WERI-Rb-1 (cell line): Measurements from ENCODE around the gene DUSP3.

ENCODE experiments used
- DNase-seq: peaks from one replicate; pipeline ENCODE4 v3.0.0-alpha.2; 2020
- H3K27ac ChIP-seq: fragments of 250-450 bp; sonication (Bioruptor Pico); 2 replicates; pipeline ENCODE4 v1.5.1; 2020; ENCODE audit warnings: mild to moderate bottlenecking, moderate library complexity
- H3K27me3 ChIP-seq: fragments of 250-450 bp; sonication (Bioruptor Pico); 2 replicates; pipeline ENCODE4 v1.5.1; 2021; ENCODE audit warnings: mild to moderate bottlenecking, low read depth, moderate library complexity; ENCODE audit not compliant: insufficient read depth, severe bottlenecking
- H3K36me3 ChIP-seq: fragments of 250-450 bp; sonication (Bioruptor Pico); 2 replicates; pipeline ENCODE4 v1.5.1; 2020; ENCODE audit warnings: mild to moderate bottlenecking, moderate library complexity
- H3K4me3 ChIP-seq: 2 replicates; pipeline ENCODE4 v1.5.1; 2011; ENCODE audit warnings: low read depth, mild to moderate bottlenecking, control low read depth, low read length
- H3K9me3 ChIP-seq: fragments of 250-450 bp; sonication (Bioruptor Pico); 2 replicates; pipeline ENCODE4 v1.5.1; 2021; ENCODE audit warnings: mild to moderate bottlenecking, moderate library complexity; ENCODE audit not compliant: severe bottlenecking
- CTCF ChIP-seq: IDR thresholded peaks from 2 replicates; pipeline ENCODE4 v1.5.1; 2011; ENCODE audit warnings: low read depth, mild to moderate bottlenecking, control low read depth, inconsistent platforms, low read length

Gene DUSP3

GRCh38 chr17:43757171-43757660 lies 21.6 kb downstream of the DUSP3 start:
- TF ChIP-seq CTCF = no peak
- Histone ChIP-seq H3K36me3 (no peaks in the 10 kb centered on the region), H3K9me3 (no peaks in the 10 kb centered on the region), H3K4me3 (no peak overlapping the region), H3K27ac (no peak overlapping the region), H3K27me3 (no peaks in the 10 kb centered on the region)
- DNase-seq = no peak

GRCh38 chr17:43756201-43756600 lies 22.6 kb downstream of the DUSP3 start:
- H3K4me3 ChIP-seq = no peak overlapping the region
- no peaks in the 10 kb centered on the region for H3K36me3 ChIP-seq
- H3K27me3 ChIP-seq = no peaks in the 10 kb centered on the region
- no peak overlapping the region for H3K27ac ChIP-seq
- H3K9me3 ChIP-seq = no peaks in the 10 kb centered on the region
- DNase-seq = no peak
- no peak for TF ChIP-seq CTCF

- no peak overlapping the region for H3K27ac ChIP-seq
- H3K27me3 ChIP-seq = no peaks in the 10 kb centered on the region
- no peak overlapping the region for H3K4me3 ChIP-seq
- no peak for DNase-seq
- H3K36me3 ChIP-seq = no peaks in the 10 kb centered on the region
- no peaks in the 10 kb centered on the region for H3K9me3 ChIP-seq
- TF ChIP-seq CTCF = no peak
Measured at GRCh38 chr17:43755389-43755875, 23.3 kb downstream of the DUSP3 start.

DNA sequence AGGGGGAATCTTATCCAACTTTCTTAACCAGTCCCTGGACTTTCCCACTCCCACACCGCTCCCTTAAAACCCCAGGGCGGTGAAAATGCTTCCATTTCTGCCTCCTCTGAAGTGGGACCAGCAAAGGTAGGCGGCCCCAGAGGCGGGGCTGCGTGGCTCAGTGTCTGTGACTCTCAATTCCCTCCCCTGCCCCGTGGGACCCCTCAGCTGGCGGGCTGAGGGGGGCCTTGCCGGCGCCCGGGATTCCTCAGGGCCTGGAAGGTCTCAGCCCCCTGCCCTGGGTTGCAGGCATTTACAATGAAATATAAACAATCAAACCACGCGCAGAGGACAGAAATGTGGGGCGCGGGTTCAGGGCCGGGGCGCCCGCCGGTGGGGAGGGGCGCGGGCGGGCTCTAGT lies 23.8 kb downstream of the DUSP3 start:
- DNase-seq = no peak
- H3K27me3 ChIP-seq = no peaks in the 10 kb centered on the region
- no peak for TF ChIP-seq CTCF
- no peaks in the 10 kb centered on the region for H3K36me3 ChIP-seq
- no peak overlapping the region for H3K4me3 ChIP-seq
- no peak overlapping the region for H3K27ac ChIP-seq
- no peaks in the 10 kb centered on the region for H3K9me3 ChIP-seq

- no peak overlapping the region for H3K4me3 ChIP-seq
- no peak overlapping the region for H3K27ac ChIP-seq
- no peak for DNase-seq
- no peaks in the 10 kb centered on the region for H3K36me3 ChIP-seq
- H3K9me3 ChIP-seq = no peaks in the 10 kb centered on the region
- TF ChIP-seq CTCF = no peak
- no peaks in the 10 kb centered on the region for H3K27me3 ChIP-seq
Measured at GRCh38 chr17:43753493-43754129, 25.2 kb downstream of the DUSP3 start.

GRCh38 chr17:43750153-43750552 lies 28.6 kb downstream of the DUSP3 start:
- no peak overlapping the region for H3K27ac ChIP-seq
- H3K4me3 ChIP-seq = no peak overlapping the region
- TF ChIP-seq CTCF = no peak
- no peaks in the 10 kb centered on the region for H3K9me3 ChIP-seq
- DNase-seq = no peak
- H3K27me3 ChIP-seq = no peaks in the 10 kb centered on the region
- no peaks in the 10 kb centered on the region for H3K36me3 ChIP-seq
